HG02642 (cell line): ENCODE data around the gene CMTM4.
"Not testable (repeated sequence)": the region's sequence is repeated elsewhere in the genome, so short reads cannot be mapped to it uniquely, and the experiment has no call there.

ENCODE experiments used
- ATAC-seq: cut with Tn5 transposase; IDR thresholded peaks from one replicate; pipeline ENCODE4 v1.9.1; 2021; ENCODE audit warnings: mild to moderate bottlenecking; ENCODE audit not compliant: unreplicated experiment, poor library complexity

Gene CMTM4

DNA sequence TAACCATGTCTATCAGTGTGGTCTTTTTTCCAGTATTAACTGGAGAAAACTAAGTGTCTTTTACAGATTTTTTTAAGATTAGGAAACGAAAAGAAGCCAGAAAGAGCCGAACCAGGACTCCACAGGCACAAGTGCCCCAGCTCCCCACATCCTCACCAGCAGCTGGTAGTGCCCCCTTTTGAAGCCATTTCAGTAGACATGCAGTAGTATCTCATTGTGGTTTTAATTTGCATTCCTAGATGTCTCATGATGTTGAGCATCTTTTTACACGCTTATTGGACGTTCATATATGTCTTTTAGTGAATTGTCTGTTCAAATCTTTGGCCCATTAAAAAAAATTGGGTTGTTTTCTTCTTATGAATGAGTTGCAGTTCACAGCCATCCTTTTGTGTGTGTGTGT, 96.8 kb downstream of the CMTM4 start:
- ATAC-seq = no peak

GRCh38 chr16:66598111-66598510, 98.4 kb downstream of the CMTM4 start:
- no peak for ATAC-seq

- no peak for ATAC-seq
Observed at GRCh38 chr16:66596986-66597848, 99.3 kb downstream of the CMTM4 start.

DNA sequence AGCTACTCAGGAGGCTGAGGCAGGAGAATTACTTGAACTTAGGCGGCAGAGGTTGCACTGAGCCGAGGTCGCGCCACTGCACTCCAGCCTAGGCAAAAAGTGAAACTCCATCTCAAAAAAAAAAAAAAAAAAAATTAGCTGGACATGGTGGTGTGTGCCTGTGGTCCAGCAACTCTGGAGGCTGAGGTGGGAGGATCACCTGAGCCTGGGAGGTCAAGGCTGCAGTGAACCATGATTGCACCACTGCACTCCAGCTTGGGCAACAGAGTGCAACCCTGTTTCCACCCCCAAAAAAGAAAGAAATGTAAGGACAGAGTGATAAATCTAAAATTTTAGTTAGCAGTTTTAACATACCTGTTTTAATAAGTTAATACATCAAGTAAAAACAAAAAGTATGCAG, 100.0 kb downstream of the CMTM4 start:
- ATAC-seq = not testable (repeated sequence)

GRCh38 chr16:66594739-66595138, 101.8 kb downstream of the CMTM4 start:
- ATAC-seq = no peak

- no peak for ATAC-seq
Observed at GRCh38 chr16:66592814-66593213, 103.7 kb downstream of the CMTM4 start.

- no peak for ATAC-seq
Observed at GRCh38 chr16:66592241-66592640, 104.3 kb downstream of the CMTM4 start.

DNA sequence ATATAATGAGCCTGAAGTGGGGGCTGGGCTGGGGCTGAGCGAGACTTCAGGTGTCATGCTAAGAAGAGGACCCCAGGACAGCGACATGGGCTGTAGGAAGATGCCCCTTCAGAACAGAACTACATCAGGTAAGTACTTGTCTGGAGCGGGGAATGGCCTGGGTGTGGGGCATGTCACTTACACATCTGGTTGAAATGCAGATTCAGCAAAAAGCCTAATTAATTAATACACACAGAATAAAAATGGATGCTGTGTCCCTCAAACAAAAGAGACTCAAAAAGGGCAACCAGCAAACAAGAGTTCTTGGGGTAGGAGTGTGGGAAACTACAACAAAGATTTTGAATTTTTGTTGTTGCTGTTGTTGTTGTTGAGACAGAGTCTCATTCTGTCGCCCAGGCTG, 105.5 kb downstream of the CMTM4 start:
- ATAC-seq = no peak

DNA sequence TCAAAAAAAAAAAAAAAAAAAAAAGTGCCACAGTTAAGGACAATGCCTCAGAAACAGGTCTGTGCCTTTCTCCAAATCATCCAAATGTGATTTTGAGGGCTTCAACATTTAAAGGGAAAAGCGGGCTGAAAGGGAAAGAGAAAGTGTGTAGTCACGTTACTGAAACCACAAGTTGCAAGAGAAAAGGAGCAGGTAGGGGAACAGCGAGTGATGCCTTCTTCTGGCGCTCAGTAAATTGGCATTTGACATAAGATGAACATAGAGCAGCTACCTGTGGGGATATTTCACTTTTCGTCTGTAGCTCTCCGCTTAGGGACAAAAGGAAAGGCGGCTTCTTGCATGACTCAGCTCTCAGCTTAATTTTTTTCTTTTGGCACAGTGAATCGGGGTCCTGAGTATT, 106.2 kb downstream of the CMTM4 start:
- ATAC-seq = no peak

DNA sequence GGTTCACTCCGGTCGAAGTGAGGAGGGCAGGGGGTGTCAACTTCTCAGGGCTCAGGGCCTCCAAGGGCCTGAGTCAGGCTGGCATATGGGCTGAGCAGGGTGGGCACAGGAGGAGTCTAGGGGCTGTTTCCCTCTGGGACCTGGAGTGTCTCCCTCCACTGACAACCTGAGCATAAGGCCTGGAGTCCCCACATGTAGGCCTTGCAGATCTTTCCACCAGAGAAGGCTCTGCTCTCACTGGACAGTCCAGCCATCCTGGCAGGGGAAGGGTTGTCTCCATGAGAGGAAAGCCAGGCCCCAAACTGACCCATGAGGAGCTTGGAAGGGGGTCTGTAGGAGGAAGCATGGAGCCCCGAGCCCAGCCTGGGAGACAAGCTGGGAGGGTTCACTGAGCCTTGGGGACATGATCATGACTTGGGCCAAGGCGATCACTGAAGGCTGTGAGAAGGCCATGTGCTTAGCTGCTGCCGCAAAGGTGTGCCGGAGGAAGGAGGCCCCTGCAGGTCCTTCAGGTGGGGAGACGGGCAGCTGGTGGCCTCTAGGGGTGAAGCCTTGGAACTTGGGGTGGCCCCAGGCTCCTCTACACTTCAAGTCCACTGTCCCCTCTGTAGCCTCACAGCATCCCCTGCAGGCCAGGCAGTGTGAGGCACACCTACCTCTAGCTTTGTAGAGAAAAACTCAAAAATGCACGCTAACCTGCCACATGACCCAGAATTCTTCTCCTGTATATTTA, 107.4 kb downstream of the CMTM4 start:
- ATAC-seq = no peak

GRCh38 chr16:66587881-66588600, 108.5 kb downstream of the CMTM4 start:
- no peak for ATAC-seq

DNA sequence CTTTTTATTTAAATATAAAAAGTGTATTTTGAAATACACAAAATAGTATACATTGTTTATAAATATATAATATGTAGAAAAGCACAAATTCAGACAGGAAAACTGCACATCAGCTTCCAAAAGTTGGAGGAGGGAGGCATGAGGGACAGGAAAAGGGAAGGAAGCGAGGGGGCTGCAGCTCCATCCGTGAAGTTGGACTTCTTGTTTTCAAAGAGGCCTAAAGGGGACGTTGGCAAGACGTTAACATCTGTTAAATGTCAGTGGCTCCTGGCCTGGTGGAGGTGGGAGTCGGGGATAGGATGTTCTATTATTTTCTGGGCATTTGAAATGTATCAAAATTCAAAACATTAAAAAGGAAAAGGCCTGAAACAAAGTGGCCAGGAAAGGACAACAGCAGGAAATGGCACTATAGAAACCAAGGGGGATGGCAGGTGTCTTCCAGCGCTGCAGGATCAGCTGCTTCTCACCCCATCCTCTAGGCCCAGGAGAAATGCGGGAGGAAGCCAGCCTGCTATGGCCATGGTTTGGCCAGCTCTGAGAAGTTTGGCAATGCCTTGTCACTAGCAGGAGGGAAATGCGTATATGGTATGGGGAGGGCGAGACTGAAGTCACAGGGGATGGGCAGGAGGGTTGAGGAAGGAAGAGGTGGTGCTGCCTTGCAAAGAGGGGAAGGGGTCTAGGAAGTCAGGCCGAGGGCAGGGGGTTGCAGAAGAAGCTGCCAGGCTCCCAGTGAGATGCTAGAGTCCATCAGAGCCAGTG, 110.9 kb downstream of the CMTM4 start:
- no peak for ATAC-seq

GRCh38 chr16:66581246-66581952, 115.1 kb downstream of the CMTM4 start:
- ATAC-seq = no peak

DNA sequence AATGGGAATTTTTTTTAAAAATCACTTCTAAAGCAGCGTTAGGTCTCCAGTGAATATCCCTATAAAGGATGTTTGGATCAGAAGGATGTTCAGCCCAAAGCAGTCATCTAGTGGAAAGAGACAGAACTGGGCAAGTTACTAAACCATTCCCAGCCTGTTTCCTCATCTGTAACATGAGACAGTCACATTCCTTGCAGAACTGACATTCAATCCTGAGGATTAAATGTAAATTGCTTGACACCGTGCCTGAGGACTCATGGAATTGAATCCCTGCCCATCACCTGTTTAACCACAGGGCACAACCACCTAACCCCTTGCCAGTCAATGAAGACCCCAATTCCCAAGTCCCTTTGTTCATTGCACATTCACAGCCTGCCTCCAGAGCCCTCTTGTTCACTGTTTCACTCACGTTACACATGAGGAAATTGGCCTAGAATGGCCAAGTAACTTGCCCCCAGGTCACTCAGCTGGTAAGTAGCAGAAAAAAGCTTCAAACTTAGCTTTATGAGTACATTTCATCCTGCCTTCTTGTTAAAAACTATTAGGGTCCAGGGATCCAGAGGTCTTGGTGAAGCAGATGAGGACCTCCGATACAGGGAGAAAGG, 115.8 kb downstream of the CMTM4 start:
- ATAC-seq = no peak

GRCh38 chr16:66578651-66579531, 117.7 kb downstream of the CMTM4 start, which contains the start of gene CMTM2:
CMTM2 (plus strand) TSS chr16:66579463; CDS start chr16:66579608, 145 bp downstream.
- no peak for ATAC-seq

DNA sequence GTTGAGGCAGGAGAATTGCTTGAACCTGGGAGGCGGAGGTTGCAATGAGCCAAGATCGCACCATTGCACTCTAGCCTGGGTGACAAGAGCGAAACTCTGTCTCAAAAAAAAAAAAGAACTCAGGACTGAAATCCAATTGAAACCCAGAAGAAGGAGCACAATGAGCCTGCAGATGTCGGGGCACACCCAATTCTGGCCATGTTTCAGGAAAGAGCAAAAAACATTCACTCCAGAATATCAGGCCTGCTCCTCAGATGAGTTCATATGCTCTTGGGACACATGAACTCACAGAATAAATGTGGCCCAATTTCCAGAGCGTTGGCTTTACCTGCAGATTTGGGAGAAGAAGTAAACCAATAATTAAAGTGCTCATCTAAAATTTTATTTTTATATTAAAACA, 120.2 kb downstream of the CMTM4 start:
- ATAC-seq = no peak

- no peak for ATAC-seq
Observed at GRCh38 chr16:66575060-66575459, 121.5 kb downstream of the CMTM4 start.

DNA sequence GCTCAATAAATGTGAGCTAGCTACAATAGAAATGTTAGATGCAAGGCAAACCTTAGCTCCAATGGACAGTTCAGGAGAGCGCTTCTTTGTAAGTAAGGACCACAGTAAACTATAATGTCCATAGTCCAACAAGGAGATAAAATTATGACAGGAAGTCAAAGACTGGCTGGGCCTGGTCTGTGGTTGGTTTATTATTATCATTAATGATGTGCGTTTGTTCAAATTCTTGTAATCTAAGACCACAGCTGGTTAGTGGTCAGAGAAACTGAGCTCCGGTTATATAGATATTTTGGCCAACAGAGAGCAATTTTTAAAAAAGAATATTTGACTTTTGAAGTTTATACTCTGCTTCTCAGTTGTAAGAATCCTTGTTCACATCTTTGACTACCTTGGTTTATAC, 122.0 kb downstream of the CMTM4 start:
- ATAC-seq = no peak
